NCI-H128 (cell line): ENCODE results near the gene TRIM6.
"Not testable (repeated sequence)": the region's sequence is repeated elsewhere in the genome, so short reads cannot be mapped to it uniquely, and the experiment has no call there.

Source experiments
- DNase-seq: peaks from one replicate; lab custom pipeline; 2025; ENCODE audit not compliant: unreplicated experiment; lab: John Stamatoyannopoulos, UW

Gene TRIM6

DNA sequence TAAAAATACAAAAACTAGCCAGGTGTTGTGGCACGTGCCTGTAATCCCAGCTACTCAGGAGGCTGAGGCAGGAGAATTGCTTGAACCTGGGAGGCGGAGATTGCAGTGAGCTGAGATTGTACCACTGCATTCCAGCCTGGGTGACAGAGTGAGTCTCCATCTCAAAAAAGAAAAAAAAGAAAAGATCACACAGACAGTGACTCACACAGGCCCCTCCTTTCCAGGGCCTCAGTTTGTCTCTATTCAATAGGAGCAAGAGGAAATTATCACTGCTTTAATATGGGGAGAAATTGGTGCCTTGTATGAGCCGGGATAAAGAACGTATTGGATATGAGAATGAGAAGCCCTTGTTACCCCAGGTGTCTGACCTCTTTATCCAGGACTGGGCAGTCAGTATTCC is 6.4 kb downstream of the TRIM6 start:
- not testable (repeated sequence) for DNase-seq

DNA sequence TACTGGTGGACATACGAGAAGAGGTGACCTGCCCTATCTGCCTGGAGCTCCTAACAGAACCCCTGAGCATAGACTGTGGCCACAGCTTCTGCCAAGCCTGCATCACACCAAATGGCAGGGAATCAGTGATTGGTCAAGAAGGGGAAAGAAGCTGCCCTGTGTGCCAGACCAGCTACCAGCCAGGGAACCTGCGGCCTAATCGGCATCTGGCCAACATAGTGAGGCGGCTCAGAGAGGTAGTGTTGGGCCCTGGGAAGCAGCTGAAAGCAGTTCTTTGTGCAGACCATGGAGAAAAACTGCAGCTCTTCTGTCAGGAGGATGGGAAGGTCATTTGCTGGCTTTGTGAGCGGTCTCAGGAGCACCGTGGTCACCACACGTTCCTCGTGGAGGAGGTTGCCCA is 6.9 kb downstream of the TRIM6 start:
- no peak for DNase-seq

DNA sequence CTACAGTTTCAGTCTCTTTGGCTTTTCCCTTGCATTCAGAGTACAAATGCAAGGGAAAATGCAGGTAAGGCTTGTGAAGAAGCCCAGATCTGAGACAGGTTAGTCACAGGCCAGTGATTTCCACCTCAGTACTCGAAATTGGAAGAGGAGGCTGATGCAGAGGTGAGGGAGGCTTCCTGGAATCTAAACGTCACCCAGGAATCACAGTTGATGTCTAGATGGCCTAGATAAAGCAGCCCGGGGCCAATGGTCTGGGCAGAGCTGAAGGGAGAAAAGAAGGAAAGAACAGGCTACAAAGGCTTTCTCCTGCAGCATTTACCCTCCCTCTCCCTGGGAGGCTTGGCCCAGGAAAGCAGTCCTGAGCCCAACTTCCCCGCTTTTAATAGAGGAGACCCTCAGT is 8.5 kb downstream of the TRIM6 start:
- DNase-seq: no peak

DNA sequence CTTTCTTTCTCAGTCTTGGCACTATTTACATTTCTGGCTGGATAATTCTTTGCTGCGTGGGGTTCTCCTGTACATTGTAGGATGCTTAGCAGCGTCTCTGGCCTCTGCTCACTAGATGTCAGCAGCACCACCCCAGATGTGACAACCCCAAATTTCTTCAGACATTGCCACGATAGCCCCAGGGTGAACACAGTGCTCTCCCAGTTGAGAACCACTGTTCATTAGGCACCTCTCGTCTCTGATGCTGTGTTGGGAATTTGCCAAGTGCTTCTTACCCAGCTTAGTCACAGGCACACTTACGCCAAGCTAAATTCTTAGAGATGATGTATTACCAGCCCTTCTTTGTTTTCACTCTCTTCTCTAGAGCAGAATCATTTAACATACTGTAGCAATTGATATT is 9.4 kb downstream of the TRIM6 start:
- no peak for DNase-seq

DNA sequence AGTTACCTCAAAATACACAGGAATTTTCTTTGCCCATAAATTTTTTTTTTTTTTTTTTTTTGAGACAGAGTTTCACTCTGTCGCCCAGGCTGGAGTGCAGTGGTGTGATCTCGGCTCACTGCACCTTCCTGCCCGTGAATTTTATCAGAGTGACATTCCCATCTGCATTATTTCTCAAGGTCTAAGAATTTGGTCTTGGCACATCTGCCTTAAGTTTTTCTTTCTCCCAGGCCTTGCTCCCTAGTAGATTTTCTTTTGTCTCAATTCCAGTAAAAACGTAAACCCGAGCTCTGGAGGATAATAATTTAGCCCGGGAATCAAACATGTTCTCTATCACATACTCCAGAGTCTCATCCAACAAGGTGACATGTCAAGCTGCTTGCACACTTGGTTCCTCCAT is 12.4 kb downstream of the TRIM6 start:
- no peak for DNase-seq

DNA sequence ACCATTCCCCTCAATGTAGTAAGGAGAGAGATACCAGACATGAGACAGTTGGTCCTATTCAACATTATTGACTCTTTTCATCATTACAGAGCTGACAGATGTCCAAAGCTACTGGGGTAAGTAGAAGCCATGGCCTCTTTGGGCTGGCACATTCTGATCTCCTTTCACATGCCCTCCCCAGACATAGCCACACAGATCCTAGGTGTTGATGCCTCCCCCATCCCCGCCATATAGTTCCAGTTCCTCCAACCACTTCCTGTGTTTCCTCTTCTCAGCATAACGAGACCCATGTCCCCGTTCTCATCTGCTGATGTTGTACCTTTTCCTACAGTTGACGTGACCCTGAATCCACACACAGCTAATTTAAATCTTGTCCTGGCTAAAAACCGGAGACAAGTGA is 14.0 kb downstream of the TRIM6 start:
- DNase-seq: no peak

DNA sequence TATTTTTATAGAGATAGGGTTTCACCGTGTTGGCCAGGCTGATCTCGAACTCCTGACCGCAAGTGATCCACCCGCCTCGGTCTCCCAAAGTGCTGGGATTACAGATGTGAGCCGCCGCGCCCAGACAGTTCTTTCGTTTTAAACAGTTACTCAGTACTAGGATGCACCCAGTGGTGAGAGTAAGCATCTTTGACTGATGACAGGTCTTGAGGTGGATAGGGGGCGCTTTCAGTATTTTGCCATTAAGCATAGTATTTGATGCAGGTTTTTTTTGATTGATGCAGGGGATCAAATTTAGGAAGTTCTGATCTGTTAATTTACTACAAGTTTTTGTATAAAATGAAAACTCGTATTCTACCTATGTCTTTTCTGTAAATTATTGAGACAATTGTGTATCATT is 15.2 kb downstream of the TRIM6 start:
- no peak for DNase-seq

DNA sequence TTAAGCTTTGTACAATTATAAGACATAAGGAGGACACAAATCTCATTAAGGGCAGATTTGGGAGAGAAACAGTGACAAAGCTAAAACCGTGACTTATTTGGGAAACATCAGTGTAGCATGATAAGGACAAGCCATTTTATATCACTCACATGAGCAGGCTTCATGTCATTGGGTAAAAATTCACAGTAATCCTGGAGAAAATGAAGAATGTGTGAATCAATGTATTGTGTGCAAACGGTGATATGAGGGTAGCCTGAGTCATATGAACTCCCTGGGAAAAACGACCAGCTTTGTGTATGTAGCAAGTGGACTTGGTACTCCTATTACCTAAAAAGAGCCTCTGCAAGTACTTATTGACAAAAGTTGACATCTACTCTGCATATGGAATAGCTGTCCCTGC is 22.4 kb downstream of the TRIM6 start:
- DNase-seq: no peak

DNA sequence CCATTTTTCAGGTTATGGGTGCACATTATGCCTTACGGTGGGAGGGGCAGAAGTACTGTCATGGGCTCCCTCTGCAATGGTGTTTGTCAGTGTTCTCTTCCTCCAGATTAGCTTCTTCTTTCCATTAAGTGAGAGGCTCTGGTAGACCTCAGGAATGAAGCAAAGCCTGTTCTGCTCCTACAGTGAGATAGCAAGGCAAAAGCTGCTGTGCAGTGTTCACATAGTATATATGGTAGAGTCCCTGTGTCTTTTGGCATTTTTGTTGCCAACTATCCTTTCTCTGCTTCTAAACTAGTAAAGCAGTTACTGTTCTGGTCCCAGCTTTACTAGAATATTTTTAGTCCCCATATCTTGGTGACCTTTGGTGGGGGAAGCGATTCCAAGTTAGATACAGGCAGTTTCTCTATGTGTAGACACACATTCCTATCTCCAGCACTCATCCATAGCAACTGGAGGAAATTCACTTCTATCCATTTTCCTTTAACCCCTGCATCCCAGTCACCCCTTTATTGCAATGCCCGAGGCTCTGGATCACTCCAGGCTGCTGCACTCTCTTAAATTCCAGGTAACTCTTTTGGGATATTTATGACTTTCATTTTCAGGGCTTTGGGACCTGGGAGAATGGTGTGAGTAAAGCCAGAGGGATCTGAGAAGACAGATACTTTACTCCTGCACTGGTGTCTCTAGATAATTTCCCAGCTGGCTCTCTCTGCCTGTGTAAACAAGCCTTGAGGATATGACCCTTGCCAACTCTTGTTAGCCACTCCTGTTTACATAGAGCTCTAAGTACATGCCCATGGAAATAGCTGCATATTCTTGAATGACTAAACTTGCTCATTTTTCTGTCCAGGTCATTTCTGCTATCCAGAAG is 24.4 kb downstream of the TRIM6 start:
- no peak for DNase-seq

DNA sequence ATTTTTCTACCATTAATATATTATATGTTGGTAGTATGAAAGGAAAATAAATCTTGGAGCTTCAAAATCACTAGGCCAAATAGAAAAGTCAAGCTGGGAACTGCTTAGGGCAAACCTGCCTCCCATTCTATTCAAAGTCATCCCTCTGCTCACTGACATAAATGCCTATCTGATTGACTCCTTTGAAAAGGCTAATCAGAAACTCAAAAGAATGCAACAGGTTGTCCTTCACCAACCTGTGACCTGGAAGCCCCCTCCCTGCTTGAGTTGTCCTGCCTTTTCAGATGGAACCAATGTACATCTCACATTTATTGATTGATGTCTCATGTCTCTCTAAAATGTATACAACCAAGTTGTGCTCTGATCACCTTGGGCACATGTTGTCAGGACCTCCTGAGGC is 25.1 kb downstream of the TRIM6 start:
- DNase-seq: no peak

DNA sequence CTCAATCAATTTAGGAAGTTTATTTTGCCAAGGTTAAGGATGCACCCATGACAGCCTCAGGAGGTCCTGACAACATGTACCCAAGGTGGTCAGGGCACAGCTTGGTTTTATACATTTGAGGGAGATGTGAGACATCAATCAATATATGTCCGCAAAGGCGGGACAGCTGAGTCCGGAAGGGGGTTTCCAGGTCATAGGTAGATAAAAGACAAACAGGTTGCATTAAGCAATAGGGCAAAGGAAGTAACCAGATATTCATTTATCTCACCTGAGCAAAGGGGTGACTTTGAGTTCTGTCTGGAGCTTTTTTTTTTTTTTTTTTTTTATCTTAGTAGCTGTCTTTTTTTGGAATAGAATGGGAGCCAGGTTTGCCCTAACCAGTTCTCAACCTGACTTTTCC is 26.4 kb downstream of the TRIM6 start:
- no peak for DNase-seq

DNA sequence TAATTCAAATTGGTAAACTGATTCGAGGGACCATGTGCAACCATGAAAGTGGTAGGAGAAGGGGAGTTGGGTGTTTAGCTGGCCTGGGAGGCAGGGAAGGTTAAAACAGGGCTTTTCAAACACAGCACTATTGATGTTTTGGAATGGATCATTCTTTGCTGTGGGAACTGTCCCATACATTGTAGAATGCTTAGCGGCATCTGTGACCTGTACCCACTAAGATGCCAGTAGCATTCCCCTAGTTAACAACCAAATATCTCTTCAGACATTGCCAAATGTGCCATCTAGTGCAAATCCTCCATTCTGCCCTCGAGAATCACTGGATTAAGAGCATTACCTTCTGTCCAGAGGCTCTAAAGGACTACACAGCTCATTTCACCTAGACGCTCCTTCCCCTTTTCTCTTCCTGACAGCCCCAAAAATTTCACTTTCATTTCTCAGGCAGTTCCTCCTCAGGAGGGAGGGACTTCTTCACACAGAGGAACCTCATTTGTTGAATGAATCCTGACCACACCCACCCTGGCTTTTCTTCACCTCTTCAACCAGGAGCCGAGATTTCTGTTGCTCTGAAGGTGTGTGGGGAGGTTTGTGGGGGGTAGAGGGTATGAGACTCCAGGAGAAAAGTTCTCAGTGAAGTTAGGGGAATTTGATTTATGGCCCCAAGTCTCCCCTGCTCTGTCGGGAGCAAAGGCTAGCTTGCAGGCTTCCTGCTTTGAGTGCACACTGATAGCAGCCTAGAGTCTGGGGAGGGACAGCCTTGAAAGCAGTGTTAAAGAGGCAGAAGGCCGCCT is 28.2 kb downstream of the TRIM6 start, which contains the start of gene TRIM34:
Gene TRIM34, plus strand, starts transcription at position 513 of the 791 bp plus-strand sequence. CDS start 7,331 bp downstream, outside the sequence.
- DNase-seq: no peak

DNA sequence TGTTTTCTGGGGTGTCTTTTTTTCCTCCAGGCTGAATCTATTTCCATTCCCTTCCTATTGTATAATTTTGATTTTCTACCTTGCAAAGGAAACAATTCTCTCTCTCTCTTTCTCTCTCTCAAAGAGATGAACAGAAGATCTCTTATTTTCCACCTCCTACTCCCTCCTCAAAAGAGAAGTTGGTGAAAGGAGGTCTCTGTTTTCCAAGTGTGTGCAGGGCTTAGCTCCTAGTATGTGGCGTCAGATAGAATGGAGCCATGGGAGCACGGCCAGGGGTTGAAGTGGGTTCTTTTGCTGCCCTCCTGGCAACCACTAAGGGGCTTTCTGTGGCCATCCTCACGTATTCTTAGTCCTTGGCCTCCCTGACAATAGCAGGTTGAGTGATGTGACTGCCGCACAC is 28.8 kb downstream of the TRIM6 start:
- DNase-seq: no peak

DNA sequence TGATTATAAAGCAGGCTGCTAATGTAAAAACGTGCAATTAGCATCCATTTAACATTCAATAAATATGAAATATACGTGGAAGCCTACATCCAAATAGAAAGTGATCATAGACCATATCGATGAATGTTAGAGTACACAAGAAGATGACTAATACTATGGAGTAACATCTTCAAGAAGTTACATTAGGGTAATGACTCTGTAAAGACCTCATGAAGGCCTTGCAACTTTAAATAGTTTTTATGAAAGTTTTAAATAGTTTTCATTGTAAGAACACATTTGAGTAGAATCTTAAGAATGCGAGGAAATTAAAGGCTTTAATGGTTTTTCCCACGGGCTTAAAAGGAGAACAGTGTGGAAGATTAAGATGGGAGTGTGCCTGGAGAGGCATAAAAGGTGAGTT is 29.8 kb downstream of the TRIM6 start:
- no peak for DNase-seq

DNA sequence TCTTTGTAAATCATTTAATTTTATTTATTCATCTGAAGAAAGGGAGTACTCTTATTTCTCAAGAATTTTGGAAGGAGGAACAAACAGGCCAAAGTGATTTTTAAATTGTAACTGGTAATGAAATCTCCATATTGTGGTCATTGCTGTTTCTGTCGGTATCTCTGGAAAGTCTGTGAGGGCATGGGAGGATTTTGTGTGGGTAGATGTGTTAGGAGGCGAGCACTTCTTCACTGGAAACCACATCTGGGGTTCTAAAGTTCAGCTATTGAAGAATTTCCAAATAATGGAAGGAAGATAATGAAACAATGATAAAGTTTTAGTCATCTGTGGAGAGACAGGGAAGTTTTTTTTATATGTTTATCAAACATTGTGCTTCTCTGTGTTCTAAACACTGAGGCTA is 35.0 kb downstream of the TRIM6 start:
- no peak for DNase-seq

DNA sequence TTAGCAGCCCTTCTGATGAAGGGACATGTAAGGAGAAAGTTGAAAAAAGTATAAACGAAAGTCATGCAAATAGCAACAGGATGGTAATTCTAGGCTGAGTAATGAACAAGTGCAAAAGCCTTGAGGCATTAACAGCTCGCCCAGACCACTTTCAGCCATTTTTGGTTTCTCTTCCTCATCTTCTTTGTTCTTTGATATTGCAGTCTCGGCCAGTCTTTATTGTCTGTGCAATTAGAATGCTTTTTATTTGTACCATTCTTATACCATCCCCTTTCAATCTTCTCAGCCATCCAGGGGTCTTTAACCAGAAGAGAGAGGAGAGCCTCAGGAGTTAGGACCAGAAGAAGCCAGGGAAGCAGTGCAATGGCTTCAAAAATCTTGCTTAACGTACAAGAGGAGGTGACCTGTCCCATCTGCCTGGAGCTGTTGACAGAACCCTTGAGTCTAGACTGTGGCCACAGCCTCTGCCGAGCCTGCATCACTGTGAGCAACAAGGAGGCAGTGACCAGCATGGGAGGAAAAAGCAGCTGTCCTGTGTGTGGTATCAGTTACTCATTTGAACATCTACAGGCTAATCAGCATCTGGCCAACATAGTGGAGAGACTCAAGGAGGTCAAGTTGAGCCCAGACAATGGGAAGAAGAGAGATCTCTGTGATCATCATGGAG is 35.7 kb downstream of the TRIM6 start:
- DNase-seq: no peak

DNA sequence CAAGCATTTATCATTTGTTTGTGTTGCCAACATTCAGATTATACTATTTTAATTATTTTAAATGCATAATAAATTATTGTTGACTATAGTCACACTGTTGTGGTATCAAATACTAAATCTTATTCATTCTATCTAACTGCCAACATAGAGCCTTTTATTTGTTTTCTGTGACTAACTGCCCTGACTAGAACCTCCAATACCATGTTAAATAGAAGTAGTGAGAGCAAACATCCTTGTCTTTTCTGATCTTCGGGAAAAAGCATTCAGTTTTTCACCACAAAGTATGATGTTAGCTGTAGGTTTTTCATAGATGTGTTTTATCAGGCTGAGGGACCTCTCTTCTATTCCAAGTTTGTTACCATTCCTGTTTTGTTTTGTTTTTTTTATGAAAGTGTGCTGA is 43.5 kb downstream of the TRIM6 start:
- DNase-seq: no peak

DNA sequence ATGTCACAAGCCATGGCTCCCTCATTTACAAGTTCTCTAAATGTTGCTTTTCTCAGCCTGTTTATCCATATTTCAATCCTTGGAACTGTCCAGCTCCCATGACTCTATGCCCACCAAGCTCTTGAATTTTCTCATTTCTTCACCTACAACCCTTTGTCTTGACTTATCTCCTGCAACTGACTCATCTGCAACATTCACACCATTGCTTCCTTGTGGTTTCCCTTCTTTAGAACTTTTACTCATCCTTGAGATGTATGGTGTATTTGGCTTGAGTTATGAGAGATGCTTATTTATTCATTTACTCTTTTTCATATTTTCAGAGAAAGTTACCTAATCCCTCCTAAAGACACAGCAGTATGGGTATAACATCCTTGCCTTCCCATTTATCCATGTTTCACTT is 47.1 kb downstream of the TRIM6 start:
- no peak for DNase-seq

DNA sequence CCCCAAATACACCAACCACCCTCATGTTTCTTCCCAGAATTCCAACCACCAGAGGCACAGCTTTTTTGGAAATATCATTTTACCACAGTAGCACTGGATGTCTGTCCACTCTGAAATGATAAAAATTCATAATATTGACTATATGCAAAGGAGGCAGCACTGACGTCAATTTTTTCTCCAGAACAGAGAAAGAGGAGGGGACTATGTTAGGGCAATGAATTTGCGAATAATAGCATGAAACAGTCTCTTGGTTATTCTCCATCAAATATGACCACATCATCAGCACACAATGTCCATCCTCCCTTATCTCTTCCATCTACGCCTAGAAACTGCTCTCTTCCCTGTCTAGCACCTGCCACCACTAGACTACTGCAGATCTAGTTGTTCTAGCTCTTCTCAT is 49.7 kb downstream of the TRIM6 start:
- no peak for DNase-seq

DNA sequence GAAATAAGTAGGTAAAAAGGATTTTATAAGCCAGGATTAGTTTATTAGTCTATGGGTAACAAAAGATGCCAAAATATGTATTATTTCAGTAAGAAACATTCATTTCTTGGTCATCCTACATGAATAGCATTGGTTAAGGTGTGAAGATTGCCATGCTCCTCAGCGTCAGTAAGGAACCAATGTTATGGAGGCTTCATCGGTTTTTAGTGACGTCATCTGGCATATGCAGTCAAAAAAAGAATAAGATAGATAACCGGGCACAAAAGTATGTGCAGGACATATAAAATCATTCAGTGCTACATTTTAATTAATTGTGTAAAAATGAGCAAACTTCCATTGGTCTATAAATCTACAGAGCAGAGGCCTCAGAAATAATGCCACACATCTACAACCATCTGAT is 59.0 kb downstream of the TRIM6 start:
- DNase-seq: no peak

DNA sequence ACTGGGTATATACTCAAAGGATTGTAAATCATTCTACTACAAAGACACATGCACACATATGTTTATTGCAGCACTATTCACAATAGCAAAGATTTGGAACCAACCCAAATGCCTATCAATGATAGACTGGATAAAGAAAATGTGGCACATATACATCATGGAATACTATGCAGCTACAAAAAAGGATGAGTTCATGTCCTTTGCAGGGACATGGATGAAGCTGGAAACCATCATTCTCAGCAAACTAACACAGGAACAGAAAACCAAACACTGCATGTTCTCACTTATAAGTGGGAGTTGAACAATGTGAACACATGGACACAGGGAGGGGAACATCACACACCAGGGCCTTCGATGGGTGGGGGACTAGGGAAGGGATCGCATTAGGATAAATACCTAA is 60.5 kb downstream of the TRIM6 start:
- DNase-seq: not testable (repeated sequence)

DNA sequence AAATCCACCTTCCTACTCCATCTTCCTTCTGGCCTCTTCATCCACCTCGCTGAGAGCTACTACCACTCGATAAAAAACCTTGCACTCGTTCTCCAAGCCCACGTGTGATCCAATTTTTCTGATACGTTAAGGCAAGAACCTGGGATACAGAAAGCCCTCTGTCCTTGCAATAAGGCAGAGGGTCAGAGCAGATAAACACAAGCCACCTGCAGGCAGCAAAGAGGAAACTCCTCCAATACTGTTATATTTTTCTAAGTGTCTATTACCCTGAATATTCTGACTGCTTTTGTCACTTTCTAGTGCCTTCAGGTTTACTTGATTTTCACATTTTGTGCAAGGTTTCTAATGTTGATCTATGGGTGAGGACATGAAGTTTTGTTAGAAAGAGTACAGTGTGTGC is 61.9 kb downstream of the TRIM6 start:
- DNase-seq: no peak
